Stimulated activated CD4-positive, alpha-beta T cell treated with anti-CD3 and anti-CD28 coated beads, Interleukin-1b, Interleukin-23, amount 100 ng/mL, for 48 hours (primary cell): ENCODE data around the gene KANSL1.
A peak's percentile ranks its signal among the peaks of the same experiment; 100 is the strongest.
"Not testable (repeated sequence)": the region's sequence is repeated elsewhere in the genome, so short reads cannot be mapped to it uniquely, and the experiment has no call there.

Source experiments
- DNase-seq: peaks from one replicate; pipeline ENCODE4 v3.0.0-alpha.2; 2020

Gene KANSL1, protein sequence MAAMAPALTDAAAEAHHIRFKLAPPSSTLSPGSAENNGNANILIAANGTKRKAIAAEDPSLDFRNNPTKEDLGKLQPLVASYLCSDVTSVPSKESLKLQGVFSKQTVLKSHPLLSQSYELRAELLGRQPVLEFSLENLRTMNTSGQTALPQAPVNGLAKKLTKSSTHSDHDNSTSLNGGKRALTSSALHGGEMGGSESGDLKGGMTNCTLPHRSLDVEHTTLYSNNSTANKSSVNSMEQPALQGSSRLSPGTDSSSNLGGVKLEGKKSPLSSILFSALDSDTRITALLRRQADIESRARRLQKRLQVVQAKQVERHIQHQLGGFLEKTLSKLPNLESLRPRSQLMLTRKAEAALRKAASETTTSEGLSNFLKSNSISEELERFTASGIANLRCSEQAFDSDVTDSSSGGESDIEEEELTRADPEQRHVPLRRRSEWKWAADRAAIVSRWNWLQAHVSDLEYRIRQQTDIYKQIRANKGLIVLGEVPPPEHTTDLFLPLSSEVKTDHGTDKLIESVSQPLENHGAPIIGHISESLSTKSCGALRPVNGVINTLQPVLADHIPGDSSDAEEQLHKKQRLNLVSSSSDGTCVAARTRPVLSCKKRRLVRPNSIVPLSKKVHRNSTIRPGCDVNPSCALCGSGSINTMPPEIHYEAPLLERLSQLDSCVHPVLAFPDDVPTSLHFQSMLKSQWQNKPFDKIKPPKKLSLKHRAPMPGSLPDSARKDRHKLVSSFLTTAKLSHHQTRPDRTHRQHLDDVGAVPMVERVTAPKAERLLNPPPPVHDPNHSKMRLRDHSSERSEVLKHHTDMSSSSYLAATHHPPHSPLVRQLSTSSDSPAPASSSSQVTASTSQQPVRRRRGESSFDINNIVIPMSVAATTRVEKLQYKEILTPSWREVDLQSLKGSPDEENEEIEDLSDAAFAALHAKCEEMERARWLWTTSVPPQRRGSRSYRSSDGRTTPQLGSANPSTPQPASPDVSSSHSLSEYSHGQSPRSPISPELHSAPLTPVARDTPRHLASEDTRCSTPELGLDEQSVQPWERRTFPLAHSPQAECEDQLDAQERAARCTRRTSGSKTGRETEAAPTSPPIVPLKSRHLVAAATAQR (N-terminal part only)

DNA sequence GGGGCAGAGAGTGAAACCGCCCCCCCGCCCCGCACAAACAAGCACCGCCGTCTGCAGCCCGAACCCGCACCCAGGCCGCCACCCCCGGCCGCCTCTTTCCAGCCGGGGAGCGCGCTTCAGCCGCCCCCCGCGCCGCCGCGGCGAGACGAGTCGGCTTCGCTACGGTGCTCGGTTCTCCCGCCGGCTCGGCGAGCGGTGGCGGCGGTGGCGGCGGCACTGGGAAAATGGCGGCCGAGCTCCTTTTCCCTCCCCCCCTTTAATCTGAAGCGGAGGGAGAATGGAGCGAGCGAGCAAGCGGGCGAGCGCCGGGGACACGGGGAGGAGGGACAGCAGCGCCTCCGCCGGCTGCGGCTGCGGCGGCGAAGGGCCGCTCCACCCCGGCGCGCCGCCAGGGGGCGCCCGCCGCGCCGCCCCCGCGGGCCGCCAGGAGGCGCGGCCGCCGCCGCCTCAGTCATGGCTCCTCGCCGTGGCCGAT lies at the start of gene KANSL1:
TSS of gene KANSL1 (minus strand) at position 279 of the 475 bp plus-strand sequence. CDS start 21,286 bp downstream, outside the sequence.
- DNase-seq: peak; percentile 92

DNA sequence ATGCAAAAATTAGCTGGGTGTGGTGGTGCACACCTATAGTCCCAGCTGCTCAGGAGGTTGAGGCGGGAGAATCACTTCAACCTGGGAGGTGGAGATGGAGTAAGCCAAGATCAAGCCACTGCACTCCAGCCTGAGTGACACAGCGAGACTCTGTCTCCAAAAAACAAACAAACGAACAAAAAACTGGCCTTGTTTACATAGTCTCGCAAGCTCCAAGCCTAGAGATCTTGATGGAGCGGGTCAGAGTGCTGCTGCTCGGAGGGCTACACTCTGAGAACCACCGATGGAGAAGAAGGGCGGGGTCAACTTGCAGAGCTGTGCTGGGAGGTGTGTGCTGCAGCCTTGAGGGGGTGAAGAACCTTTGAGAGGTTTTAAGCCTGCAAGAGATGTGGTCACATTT lies 38.1 kb upstream of the KANSL1 start:
- not testable (repeated sequence) for DNase-seq

DNA sequence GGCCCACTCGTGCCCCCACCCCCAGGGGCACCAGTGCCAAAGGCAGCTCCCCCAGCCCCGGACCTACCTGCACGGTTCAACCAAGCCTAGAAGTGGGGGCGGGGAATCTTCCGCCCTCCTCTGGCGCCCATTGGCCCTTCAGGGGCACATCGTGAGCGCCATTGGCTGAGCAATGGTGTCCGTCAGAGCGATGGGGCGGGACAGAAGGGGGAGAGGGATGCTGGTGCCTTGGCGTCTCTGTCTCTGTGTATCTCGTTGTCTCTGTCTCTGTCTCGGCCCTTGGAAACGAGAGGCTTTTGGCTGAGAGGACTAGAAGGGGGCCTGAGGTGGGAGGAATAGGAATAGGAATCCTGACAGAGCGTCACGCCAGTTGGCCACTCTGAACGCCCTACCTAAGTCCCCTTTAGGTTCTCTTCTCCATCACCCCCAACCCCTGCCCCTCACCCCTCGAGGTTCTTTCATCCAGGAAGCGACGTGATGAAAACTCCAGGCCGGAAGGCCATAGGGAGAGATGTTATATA lies 32.1 kb upstream of the KANSL1 start:
- peak; percentile 95 for DNase-seq

DNA sequence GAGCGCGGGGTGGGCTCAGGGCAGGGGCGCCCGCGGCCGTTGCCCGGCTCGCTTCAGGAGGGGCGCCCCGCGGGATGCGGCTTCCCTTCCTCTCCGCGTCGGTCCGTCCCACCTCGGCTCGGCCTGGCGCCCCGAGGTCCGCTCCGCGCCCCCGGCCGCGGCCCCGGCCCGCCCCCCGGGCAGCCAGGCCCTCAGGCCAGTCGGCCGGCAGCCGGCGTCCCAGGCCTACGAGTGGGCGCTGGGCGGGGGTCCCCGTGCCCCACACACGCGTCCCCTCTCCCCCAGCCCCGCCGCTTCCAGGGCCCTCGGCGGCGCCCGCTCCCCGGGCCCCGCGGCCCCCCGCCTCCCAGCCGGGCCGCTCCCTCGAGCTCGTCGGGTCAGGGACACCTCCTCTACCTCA lies 31.6 kb upstream of the KANSL1 start:
- DNase-seq: not testable (repeated sequence)

DNA sequence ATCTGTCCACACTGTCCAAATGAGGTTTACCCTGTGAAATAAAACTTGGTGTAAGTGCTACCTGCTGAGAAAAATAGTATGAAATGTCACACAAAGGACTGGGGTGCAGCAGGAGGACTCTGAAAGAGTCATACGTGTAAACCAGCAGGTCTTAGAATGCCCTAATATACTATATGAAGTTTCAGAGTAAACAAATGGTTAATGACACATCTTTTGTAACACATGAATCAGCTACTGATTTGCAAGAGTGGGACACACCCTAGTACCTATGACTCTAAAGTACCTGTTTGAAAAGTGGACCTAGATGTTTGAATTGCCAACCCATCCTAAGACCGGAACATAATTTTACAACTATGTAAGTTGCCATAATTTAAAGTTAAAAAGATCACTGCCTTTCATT lies 29.8 kb upstream of the KANSL1 start:
- DNase-seq: not testable (repeated sequence)

DNA sequence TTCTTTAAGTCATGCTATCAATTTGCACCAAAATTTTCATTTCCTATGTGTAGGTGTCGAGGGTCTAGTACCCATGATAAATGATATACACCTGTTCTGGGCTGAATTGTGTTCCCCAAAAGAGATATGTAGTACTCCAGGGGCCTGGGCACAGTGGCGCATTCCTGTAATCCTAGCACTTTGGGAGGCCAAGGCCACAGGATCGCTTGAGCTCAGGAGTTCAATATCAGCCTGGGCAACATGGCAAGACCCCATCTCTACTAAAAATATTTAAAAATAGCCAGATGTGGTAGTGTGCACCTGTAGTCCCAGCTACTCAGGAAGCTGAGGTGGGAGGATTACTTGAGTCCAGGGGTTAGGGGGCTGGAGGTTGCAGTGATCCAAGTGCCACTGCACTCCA lies 23.5 kb upstream of the KANSL1 start:
- DNase-seq: no peak

DNA sequence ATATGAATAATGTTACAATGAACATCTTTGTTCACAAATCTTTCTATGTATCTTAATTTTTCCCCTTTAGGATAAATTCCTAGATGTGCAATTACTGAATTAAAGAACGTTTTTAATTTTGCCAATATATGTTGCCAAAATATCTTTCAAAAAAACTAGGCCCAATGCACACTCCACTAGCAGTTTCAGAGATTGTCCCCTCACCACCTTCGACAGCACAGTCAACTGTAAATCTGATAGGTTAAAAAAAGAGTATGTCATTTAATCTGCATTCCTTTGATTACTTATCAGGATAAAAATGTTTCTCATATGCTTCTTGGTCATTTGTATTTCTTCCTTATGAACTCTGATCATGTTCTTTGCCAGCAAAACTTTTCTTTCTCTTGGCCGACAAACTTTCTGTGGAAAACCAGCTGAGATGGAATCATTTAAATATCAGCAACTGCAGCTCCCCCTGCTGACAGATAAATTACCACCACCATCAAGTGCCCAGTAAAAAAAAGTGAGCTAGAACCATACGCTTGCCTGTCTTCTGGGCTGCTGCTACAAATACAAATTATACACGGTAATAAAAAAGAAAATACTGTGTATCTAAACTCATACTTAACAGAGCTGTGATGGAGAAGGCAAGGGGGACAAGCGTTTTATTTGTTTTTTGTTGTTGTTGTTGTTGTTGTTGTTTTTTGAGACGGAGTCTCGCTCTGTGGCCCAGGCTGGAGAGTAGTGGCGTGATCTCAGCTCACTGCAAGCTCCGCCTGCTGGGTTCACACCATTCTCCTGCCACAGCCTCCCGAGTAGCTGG lies 19.6 kb upstream of the KANSL1 start:
- DNase-seq: peak; percentile 37

DNA sequence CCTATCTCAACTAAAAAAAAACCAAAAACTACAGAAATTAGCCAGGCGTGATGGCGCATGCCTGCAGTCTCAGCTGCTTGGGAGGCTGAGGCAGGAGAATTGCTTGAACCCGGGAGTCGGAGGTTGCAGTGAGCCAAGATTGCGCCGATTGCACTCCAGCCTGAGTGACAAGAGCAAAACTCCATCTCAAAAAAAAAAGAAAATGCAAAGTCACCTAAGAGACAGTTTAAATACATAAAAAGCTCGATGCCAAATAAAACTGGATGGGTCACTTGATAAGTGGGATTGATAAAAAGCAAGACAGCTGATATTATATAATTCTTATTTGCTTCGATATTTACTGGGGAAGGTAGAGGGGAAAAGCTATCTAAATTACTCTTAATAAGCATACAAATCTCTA lies 15.8 kb upstream of the KANSL1 start:
- no peak for DNase-seq

DNA sequence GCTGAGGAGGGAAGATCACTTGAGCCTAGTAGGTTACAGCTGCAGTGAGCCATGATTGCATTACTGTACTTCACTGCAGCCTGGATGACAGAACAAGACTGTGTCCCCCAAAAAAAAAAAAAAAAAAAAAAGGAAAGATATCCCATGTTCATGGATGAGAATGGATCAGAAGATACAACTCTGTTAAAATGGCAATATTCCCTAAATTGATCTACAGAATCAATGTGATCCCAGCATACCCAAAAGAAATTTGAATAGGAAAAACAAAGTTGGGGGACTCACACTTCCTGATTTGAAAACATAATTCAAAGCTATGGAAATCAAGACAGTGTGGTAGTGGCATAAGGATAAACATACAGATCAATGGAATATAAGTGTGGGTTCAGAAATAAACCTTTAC lies 12.7 kb upstream of the KANSL1 start:
- DNase-seq: no peak

DNA sequence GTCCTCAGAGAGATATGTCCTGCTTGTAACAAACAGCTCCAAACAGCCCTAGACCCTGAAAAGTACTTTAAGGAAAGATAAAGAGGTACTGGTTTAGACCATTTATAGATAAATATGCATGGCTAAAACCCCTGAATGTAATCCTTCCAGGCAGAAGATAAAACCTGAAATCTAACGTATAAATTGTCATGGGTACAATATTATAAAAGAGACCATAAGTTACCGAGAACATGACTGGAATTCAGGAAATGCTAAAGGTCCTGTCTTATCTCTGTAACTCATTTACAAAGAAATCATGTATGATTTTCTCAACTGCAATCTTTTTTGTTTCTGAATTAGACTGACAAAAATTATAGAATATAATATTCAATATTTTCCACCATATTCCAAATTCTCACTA lies 9.2 kb upstream of the KANSL1 start:
- no peak for DNase-seq

DNA sequence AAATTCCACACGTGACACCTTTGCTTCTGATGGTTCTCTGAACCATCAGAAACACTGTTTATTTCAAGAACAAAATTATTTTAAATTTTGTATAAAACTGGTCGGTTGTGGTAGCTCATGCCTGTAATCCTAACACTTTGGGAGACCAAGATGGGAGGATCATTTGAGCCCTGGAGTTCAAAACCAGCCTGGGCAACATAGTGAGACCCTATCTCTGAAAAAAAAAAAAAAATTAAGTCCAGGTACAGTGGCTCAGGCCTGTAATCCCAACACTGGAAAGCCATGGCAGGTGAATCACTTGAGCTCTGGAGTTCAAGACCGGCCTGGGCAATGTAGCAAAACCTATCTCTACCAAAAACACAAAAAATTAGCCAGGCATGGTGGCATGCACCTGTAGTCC lies 8.3 kb upstream of the KANSL1 start:
- no peak for DNase-seq

DNA sequence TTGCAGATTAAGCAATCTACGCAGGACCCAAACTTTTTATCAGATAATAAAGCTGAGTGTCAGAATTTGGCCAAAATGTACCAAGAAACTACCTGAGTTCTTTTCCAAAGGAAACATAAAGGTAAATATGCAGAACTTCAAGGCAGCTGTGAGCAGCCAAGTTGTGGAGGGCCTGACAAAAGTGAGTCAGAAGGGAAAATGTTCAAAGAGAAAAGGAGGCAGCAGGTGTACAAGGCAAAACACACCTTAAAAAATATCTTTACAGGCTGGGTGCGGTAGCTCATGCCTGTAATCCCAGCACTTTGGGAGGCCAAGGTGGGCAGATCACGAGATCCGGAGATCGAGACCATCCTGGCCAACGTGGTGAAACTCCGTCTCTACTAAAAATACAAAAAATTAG lies 7.0 kb upstream of the KANSL1 start:
- no peak for DNase-seq

DNA sequence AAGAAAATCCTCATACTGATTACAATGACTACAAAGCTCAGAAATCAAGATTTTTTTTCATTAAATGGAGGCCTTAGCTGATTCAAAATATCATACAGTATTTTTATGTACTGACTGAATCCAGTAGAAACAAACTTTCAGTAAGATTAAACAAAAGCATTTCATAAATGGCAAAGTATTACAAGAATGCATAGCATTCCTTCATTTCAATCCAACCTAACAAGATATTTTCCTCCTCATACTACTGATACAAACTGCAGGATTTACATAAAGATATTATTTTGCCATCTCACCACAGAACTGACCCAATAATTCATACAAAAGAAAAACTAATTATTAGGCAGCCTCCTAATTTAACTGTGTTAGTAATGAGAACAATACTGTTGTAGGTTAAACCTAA lies 6.2 kb upstream of the KANSL1 start:
- DNase-seq: no peak

DNA sequence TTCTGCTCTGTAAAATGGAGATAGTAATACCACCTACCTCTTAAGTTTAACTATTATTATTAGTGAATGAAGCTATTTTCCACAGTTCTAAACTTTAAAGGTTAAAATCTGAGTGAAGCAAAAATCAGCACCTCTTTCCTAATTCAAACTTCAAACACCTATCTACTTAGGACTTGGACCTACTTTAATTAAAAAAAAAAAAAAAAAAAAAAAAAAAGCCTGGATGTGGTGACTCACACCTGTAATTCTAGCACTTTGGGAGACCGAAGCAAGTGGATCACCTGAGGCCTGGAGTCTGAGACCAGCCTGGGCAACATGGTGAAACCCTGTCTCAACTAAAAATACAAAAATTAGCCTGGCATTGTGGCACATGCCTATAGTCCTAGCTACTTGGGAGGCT lies 5.0 kb upstream of the KANSL1 start:
- no peak for DNase-seq

DNA sequence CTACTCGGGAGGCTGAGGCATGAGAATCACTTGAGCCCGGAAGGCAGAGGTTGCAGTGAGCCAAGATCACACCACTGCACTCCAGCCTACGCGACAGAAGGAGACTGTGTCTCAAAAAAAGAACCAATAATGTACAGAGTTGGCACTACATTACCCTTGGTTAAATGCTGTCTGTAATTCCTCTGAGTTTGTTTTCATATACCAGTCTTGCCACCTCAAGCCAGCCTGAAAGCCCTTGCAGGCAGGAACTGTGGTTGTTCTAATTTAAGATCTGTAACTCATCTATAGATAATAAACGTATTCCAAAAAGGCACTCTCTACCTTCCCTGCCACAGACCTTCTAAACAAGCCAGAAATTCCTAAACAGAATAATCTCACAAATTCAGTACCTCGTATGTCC lies 4.3 kb upstream of the KANSL1 start:
- DNase-seq: no peak

DNA sequence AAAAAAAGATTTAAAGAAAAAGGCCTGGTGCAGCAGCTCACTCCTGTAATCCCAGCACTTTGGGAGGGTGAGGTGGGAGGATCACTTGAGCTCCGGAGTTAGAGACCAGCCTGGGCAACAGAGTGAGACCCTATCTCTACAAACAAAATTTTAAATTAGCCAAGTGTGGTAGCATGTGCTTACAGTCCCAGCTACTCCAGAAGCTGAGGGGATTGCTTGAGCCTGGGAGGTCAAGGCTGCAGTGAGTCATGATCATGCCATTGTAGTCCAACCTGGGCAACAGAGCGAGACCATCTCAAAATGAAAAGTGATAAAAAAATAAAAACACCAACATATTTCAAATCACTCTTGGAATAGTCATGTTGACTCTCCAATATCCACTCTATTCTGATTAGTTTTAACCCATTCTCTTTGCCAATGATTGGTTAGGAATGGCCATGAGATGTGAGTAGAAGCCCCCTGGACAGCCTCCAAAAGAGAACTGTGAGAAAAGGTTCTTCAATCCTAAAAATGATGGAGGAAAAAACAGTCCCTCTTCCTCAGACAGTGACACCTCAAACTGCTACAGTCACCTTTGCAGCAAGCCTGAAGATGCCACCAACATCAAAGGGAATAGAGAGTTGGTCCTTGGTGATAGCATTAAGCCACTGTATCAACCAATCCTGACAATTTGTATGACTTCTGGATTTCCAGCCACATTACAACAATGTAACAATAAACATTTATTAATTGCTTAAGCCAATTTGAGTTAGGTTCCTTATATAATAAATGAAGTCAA lies 2.9 kb upstream of the KANSL1 start:
- no peak for DNase-seq

DNA sequence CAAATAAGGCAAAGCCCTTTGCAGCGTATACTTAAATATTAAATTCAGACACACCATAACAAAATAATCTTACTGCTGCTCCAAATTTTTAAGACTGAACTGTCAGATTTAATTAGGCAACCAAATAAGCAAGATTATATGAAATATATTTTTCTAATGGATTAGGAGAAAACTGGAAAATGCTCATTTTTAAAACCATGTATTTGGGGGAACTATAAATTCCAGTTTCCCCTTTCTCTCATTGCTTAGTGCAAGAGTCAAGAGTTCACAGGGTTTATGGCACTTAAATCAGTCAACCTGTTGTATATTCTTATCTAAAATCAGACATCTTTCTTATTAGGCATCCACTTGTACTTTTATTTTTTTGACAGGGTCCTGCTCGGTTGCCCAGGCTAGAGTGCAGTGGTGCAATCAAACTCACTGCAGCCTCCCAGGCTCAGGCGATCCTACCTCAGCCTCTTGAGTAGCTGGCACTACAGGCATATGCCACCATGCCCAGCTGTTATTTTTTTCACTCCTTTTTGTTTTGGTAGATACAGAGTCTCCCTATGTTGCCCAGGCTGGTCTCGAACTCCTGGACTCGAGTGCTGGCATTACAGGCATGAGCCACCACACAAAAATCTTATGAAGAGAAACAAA lies 2.1 kb upstream of the KANSL1 start:
- no peak for DNase-seq

DNA sequence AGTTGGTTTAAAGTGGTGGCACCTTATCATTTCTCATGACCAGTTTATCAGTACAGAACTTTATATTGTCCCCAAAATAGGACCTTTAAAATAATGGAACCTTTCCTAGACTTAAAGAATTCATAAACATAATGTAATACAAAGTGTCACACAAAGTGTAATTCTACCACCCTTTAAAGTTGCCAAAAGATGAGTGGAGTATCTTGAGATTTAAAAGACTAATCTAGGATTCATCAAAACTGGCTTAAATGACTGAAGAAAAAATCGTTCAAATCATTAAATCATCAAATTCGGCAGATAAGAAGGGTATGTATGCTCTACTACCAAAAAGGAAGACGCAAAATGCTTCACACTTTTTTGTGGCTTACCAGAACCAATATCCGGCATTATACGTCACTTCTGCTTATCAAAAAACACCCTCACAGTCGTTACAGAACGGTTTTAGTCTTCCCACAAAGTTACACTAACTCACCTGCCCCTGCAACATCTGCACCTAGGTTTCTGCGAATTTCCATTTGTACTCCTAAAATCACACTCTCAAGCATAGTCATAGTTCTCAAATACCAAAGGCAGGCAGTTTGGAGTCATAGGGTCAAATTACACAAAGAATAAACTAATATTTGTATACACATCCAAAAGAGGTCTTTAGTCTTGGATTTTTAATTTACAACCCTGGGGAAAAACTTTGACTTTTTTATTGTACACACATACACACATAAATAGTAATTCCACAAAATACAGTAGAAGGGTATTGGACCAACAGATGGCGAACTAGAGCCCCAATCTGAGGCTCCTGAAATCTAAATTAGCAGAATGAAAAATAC lies 1.4 kb upstream of the KANSL1 start:
- peak; percentile 56 for DNase-seq

DNA sequence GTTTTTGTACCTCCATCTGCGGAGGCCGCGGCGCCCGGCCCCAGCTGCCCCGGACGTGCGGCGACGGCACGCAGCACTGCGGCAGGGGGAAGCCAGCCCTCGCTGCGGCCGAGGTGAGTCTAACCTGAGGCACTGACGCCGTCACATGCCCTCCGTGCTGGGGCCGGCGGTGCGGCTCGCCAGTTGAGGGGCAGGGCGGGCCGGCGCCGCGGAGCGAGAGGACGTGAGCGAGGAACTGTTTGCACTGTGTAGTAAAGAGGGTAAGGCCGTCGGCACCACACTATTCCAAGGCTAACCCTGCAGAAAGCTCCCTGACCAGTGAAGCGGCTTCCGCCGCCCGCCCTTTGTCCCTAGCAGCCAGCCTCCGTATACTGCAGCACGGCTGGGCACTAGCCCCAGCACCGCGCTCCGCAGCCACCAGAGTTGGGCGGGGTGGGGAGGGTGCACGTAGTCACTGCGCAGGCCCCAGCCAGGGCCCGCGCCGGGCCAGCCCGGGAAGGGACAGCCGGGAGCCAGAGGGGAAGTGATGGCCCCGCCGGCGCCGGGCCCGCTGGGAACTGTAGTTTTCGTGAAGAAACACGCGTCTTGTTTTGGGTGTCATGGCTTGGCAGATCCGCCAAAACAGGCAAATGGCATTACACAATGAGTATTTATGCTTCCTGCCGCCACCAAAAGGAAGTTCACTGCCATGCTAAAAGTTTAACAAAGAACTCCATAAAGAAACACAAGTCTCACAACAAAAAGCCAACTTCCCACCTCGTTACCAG lies 580 bp upstream of the KANSL1 start:
- DNase-seq: peak; percentile 96
